ENCODE data around the gene PPP1R1C. TPM values are rescaled to one million over a fixed set of nuclear protein-coding genes. Genes with fewer than 3 reads are reported as not detected.
"Not testable (repeated sequence)": the region's sequence is repeated elsewhere in the genome, so short reads cannot be mapped to it uniquely, and the experiment has no call there.

PPP1R1C gene
- total RNA-seq, 2 donors from 2014 or later: 5.9 to 9.1 TPM

DNA sequence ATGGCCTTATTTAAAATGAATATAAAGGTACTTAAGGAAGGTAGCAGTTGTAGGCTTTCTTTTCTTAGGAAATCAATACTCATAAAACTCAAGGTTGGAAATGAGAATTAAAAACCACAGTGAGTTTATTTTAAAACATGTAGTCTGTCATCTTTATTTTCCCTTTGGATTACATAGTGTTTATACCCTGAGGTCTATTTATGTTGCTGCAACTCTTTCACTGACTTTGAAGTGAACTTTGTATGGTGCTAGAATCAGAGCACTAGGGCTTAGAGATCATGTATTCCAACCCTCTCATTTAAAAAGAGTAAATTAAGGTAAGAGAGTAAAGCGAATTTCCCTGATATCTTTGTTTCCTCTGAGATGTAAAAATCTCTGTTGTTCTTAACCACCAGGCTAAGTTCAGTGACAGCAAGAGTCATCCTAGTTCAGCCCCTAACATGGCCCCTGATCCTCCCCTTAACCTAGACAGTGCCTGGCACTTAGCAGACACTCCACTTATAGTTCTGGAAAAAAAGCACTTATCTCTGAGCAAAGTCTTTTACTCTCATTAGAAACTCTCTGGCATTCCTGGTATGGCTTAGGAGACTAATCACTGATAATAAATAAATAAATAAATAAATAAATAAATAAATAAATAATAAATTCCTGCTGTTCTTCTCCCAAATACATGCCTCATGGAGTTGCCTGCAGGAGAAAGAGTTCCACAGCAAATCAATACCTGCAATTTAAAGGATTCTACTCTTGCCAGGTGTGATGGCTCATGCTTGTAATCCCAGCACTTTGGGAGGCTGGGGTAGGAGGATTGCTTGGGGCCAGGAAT is 33.0 kb upstream of the PPP1R1C start:
- intact Hi-C loops (cut with DNase I): loop anchor here (10.0 kb wide), 1 partner anchor 208 kb away; no protein-coding TSS in a partner anchor
- WGBS: 73% methylated on average over 1 of the region's 1 CpG

DNA sequence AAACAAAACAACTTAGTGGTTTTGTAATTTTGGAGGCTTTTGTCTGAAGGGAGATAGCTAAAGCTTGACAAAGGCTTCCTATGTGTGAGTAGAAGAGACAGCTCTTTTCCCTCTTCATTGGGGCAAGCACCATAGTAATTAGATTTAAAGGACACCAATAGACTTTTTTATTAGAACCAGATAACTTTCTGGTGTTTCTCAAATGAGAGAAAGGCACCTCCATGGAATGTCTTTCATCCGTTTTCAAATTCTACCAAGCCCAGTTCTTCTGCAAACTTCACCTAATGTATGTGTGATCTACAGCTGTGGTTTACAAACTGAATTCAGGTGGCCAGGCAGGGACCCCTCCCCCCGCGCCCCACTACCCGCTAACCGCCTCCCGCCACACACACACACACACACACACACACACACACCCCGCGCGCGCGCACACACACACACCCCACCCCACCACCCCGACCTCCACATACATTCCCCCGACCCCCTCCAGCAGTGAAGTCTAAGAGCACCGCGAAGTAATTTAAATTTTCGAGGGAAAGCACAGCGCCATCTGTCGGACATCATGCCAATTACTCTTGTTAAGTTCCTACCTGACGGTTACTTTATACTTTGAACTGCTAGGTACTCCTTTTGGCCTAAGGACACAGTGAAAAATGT is 31.6 kb upstream of the PPP1R1C start:
- Histone ChIP-seq H3K27me3 (replicated peaks; ENCODE audit: insufficient read depth) (no peaks in the 10 kb centered on the region), H3K4me3 (peak overlapping the region in 1 of 2 donors; percentile 8), H3K4me1 (replicated peaks) (no peaks in the 10 kb centered on the region), H3K27ac (no peak overlapping the region), H3K36me3 (no peaks in the 10 kb centered on the region), H3K9me3 (no peaks in the 10 kb centered on the region)
- no peak for TF ChIP-seq POLR2AphosphoS5 (IDR thresholded peaks at IDR 0.05)
- TF ChIP-seq, protein P1, sequence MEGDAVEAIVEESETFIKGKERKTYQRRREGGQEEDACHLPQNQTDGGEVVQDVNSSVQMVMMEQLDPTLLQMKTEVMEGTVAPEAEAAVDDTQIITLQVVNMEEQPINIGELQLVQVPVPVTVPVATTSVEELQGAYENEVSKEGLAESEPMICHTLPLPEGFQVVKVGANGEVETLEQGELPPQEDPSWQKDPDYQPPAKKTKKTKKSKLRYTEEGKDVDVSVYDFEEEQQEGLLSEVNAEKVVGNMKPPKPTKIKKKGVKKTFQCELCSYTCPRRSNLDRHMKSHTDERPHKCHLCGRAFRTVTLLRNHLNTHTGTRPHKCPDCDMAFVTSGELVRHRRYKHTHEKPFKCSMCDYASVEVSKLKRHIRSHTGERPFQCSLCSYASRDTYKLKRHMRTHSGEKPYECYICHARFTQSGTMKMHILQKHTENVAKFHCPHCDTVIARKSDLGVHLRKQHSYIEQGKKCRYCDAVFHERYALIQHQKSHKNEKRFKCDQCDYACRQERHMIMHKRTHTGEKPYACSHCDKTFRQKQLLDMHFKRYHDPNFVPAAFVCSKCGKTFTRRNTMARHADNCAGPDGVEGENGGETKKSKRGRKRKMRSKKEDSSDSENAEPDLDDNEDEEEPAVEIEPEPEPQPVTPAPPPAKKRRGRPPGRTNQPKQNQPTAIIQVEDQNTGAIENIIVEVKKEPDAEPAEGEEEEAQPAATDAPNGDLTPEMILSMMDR (IDR thresholded peaks at IDR 0.05): peak; percentile 39 to 77 (median 48)
- WGBS: 8% methylated on average over 19 of the region's 19 CpGs
- intact Hi-C loops (cut with DNase I): loop anchor here (10.0 kb wide), 1 partner anchor 209 kb away; no protein-coding TSS in a partner anchor
- peak; percentile 61 for DNase-seq (ENCODE audit: low spot score)

More for the DNA sequence above, 33.0 kb upstream of the PPP1R1C start:
- Histone ChIP-seq H3K4me3 (no peak overlapping the region), H3K4me1 (replicated peaks) (no peaks in the 10 kb centered on the region), H3K27me3 (replicated peaks; ENCODE audit: insufficient read depth) (no peaks in the 10 kb centered on the region), H3K9me3 (no peaks in the 10 kb centered on the region), H3K27ac (no peak overlapping the region), H3K36me3 (no peaks in the 10 kb centered on the region)
- TF ChIP-seq, protein P1 (IDR thresholded peaks at IDR 0.05): no peak
- no peak for TF ChIP-seq POLR2A (IDR thresholded peaks at IDR 0.05)
- TF ChIP-seq POLR2AphosphoS5 (IDR thresholded peaks at IDR 0.05): no peak
- no peak for DNase-seq (ENCODE audit: low spot score)

- intact Hi-C loops (cut with DNase I): loop anchor here (10.0 kb wide), 1 partner anchor 210 kb away; no protein-coding TSS in a partner anchor
- no peaks in the 10 kb centered on the region for H3K27me3 ChIP-seq (replicated peaks; ENCODE audit: insufficient read depth)
- H3K4me3 ChIP-seq: no peak overlapping the region
- 23% methylated on average over 4 of the region's 4 CpGs for WGBS
- no peaks in the 10 kb centered on the region for H3K36me3 ChIP-seq
- H3K4me1 ChIP-seq (replicated peaks): no peaks in the 10 kb centered on the region
- H3K9me3 ChIP-seq: no peaks in the 10 kb centered on the region
- H3K27ac ChIP-seq: no peak overlapping the region
- TF ChIP-seq, protein P1 (IDR thresholded peaks at IDR 0.05): no peak
- no peak for TF ChIP-seq POLR2AphosphoS5 (IDR thresholded peaks at IDR 0.05)
- no peak for TF ChIP-seq POLR2A (IDR thresholded peaks at IDR 0.05)
- no peak for DNase-seq (ENCODE audit: low spot score)
These were observed 31.1 kb upstream of the PPP1R1C start for GRCh38 chr2:181954538-181954883.

GRCh38 chr2:181955010-181955409 is 30.6 kb upstream of the PPP1R1C start:
- H3K4me1 ChIP-seq (replicated peaks): no peaks in the 10 kb centered on the region
- intact Hi-C loops (cut with DNase I): loop anchor here (10.0 kb wide), 1 partner anchor 210 kb away; no protein-coding TSS in a partner anchor
- 31% methylated on average over 1 of the region's 1 CpG for WGBS
- no peaks in the 10 kb centered on the region for H3K27me3 ChIP-seq (replicated peaks; ENCODE audit: insufficient read depth)
- H3K36me3 ChIP-seq: no peaks in the 10 kb centered on the region
- DNase-seq (ENCODE audit: low spot score): no peak
- TF ChIP-seq POLR2AphosphoS5 (IDR thresholded peaks at IDR 0.05) (no peak), POLR2A (IDR thresholded peaks at IDR 0.05) (no peak)
- TF ChIP-seq, protein P1 (IDR thresholded peaks at IDR 0.05): no peak
- H3K9me3 ChIP-seq: no peaks in the 10 kb centered on the region
- no peak overlapping the region for H3K4me3 ChIP-seq
- H3K27ac ChIP-seq: no peak overlapping the region

DNA sequence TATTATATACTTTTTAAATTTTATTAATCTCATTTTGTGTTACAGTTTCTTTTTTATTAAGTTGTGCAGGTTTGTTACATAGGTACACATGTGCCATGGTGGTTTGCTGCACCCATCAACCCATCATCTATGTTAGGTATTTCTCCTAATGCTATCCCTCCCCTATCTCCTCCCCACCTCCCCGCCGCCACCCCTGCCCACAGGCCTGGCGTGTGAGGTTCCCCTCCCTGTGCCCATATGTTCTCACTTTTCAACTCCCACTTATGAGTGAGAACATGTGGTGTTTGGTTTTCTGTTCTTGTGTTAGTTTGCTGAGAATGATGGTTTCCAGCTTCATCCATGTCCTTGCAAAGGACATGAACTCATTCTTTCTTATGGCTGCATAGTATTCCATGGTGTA is 29.8 kb upstream of the PPP1R1C start:
- intact Hi-C loops (cut with DNase I): loop anchor here (10.0 kb wide), 1 partner anchor 211 kb away; no protein-coding TSS in a partner anchor

More for the DNA sequence above, 29.8 kb upstream of the PPP1R1C start:
- not testable (repeated sequence) for H3K4me3 ChIP-seq; H3K9me3 ChIP-seq; H3K27me3 ChIP-seq (replicated peaks; ENCODE audit: insufficient read depth); H3K36me3 ChIP-seq; H3K4me1 ChIP-seq (replicated peaks); H3K27ac ChIP-seq; DNase-seq (ENCODE audit: low spot score)
- 92% methylated on average over 3 of the region's 3 CpGs for WGBS

Measured in prostate gland (tissue), 2 donors.